ENCODE results near the gene RAB36.

Gene RAB36

GRCh38 chr22:23211622-23212021 is 66.3 kb downstream of the RAB36 start:
- DNase-seq, result no peak

GRCh38 chr22:23212061-23213021 is 67.1 kb downstream of the RAB36 start:
- DNase-seq, result peak; percentile 42 to 60

- peak in 1 of 2 experiments; percentile 47 for DNase-seq
Observed at GRCh38 chr22:23213022-23213555, 67.8 kb downstream of the RAB36 start.

- no peak for DNase-seq
Observed at GRCh38 chr22:23213581-23214334, 68.5 kb downstream of the RAB36 start.

All from NCI-H187 (cell line).